ENCODE data around the gene PPP6R1.

The PPP6R1 gene

GRCh38 chr19:55283548-55284377 lies 24.9 kb upstream of the PPP6R1 start, which contains the start of gene BRSK1:
TSS of gene BRSK1 (plus strand) at chr19:55283997. CDS start at chr19:55284443, 446 bp downstream.
- peak in 54 of 56 donors; percentile 22 to 90 (median 79) for DNase-seq

- peak; percentile 76 to 97 (median 92) for DNase-seq
Measured at GRCh38 chr19:55279770-55280643, 21.2 kb upstream of the PPP6R1 start, which contains the start of gene HSPBP1. TSS of gene HSPBP1 (minus strand) at chr19:55280110. CDS start at chr19:55279608, 502 bp downstream.

DNA sequence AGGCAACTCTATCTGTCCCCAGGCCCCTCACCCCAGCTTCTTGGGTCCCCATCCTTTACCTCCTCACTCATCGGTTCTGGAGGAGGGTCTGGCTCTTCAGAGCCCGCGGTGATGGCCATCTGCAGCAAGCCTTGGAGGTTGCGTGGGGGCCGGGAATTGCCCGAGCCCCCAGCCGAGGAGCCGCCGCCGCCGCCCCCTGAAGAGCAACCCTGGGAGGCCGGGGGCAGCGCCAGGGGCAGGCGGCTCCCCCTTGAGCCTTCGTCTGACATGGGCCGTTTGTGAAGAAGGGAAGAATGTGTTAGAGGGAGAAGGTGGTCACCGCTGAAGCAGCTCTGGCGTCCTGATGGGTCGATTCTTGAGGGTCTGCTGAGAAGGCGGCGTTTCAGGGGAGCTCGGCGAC lies 20.5 kb upstream of the PPP6R1 start:
- DNase-seq, result no peak

GRCh38 chr19:55278391-55279135 lies 19.7 kb upstream of the PPP6R1 start:
- DNase-seq, result no peak

- no peak for DNase-seq
Measured at GRCh38 chr19:55277494-55277893, 18.7 kb upstream of the PPP6R1 start.

- no peak for DNase-seq
Measured at GRCh38 chr19:55276720-55277430, 18.1 kb upstream of the PPP6R1 start.

- DNase-seq, result no peak
Measured at GRCh38 chr19:55275851-55276719, 17.3 kb upstream of the PPP6R1 start.

GRCh38 chr19:55273978-55274707 lies 15.3 kb upstream of the PPP6R1 start:
- DNase-seq, result no peak

GRCh38 chr19:55272142-55272541 lies 13.3 kb upstream of the PPP6R1 start:
- no peak for DNase-seq

DNA sequence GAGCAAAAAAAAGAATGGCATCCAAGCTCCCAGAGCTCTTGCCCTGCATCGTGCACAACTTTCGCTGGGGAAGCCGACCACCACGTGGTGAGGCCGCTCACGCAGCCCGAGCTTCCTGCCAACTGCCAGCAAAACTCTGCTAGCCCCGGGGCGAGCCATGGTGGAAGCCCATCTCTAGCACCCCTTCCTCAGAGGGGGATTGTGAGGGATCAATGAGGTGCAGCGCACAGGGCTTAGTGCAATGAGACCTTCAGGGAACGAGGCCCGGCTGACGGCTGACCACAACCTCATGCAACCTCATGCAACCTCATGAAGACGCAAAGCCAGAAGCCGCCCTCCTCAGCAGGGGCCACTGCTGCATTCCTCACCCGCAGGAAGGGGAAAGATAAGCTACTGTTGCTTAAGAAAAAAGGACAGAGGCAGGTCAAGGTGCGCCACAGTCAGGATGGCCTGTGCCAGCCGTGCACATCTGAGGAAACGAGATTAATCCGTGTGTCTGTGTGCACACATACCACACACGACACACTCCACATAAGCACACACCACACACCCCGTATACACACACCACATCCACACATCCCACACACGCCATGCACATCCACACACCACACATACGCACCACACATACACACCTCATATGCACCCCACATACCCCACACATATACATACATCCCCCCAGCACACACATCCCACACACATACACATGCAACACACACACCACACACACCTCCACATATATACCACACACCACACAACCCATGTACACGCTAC lies 11.5 kb upstream of the PPP6R1 start:
- DNase-seq, result no peak

DNA sequence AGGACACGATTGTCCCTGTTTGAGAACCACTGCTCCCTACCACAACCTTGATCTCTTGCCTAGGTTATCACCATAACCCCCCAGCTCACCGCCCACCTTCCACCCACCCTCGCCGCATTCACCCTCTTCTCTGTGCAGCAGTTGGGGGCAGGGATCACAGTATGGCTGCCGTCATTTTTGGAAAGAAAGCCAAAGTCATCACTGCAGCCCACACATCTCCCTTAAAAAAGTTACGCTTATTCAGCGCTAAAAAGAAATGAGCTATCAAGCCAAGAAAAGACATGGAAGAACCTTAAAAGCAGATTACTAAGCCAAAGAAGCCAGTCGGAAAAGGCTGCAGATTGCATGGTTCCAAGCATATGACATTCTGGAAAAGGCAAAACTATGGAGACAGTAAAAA lies 10.5 kb upstream of the PPP6R1 start:
- DNase-seq, result peak in 23 of 56 donors; percentile 7 to 70 (median 31)

DNA sequence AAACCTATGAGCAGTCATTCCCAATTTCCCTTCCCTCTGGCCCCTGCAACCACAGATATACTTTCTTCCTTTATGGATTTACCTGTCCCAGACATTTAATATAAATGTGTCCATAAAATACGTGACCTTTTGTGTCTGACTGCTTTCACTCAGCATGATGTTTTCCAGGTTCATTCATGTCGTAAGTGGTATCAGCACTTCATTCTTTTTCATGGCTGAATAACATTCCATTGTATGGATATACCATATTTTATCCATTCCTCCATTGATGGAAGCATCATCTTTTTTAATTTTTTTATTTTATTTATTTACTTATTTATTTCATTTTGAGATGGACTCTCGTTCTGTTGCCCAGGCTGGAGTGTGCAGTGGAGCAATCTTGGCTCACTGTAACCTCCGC lies 8.0 kb upstream of the PPP6R1 start:
- DNase-seq, result no peak

GRCh38 chr19:55266404-55266803 lies 7.6 kb upstream of the PPP6R1 start:
- no peak for DNase-seq

- no peak for DNase-seq
Measured at GRCh38 chr19:55265723-55266386, 7.0 kb upstream of the PPP6R1 start.

- DNase-seq, result no peak
Measured at GRCh38 chr19:55265173-55265572, 6.4 kb upstream of the PPP6R1 start.

DNA sequence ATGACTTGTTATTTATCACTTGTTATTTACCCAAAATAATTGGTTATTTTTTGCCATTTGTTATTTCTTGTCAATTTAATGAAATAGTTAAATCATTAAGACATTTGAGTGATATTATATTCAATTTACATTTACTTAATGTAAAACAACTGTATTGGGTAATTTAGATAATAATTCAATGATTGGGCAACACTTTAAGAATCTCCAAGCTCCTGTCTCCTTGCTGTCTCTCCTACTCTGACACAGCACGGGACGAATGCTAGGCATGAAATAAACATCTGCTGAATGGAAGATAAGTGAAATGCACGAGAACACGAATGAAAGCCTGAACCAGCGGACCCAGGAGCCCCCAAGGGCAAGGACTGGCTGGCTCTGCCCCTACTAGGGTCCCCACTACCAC lies 5.7 kb upstream of the PPP6R1 start:
- no peak for DNase-seq

DNA sequence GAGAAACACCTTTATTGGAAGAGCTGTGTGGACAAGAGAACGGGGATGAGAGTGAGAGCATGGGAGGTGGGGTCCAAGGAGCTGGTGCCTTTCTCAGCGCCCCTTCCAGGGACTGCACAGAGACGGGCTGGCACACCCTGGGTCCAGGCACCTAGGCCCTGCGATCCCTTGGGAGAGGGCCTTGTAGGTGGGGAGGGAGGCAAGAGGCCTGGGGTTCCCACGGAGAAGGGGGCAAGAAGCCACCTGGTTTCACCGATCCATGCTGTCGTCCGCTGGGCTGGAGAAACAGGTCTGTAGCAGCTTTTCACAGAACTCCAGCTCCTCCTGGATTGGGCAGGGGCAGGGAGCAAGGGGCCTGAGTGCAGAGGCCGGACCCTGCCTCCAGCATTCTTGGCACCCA lies 3.5 kb upstream of the PPP6R1 start:
- no peak for DNase-seq

GRCh38 chr19:55261671-55262126 lies 2.9 kb upstream of the PPP6R1 start:
- DNase-seq, result no peak
